ENCODE measurements around the gene CRISPLD2. TPM values are rescaled to one million over a fixed set of nuclear protein-coding genes. Genes with fewer than 3 reads are reported as not detected.
A peak's percentile ranks its signal among the peaks of the same experiment; 100 is the strongest.

The CRISPLD2 gene
- total and polyA plus RNA-seq, 9 of the 15 experiments (the other 6 are each of a cell fraction or from before 2014, with no cell fraction given): 0.03 to 0.24 (median 0.04) TPM; not detected in 4

- TF ChIP-seq ZNF609 (CRISPR knock-in tag; IDR thresholded peaks at IDR 0.05; ENCODE audit: borderline replicate concordance) (0 out of 2 replicates have a peak, but pooled peaks have one; percentile 14), C11orf30 (IDR thresholded peaks at IDR 0.05; ENCODE audit: low read depth) (no peak), HMBOX1 (IDR thresholded peaks at IDR 0.05) (no peak), CTBP1 (IDR thresholded peaks at IDR 0.05; ENCODE audit: borderline replicate concordance) (no peak), DACH1 (IDR thresholded peaks at IDR 0.05; ENCODE audit: partially characterized antibody) (no peak), KHSRP (IDR thresholded peaks at IDR 0.05) (no peak), HSF4 (CRISPR knock-in tag; IDR thresholded peaks at IDR 0.05; ENCODE audit: borderline replicate concordance) (no peak), SP2 (IDR thresholded peaks at IDR 0.05; ENCODE audit: extremely low read depth, low read depth, low read length, poor library complexity, severe bottlenecking) (no peak), ZNF133 (CRISPR knock-in tag; IDR thresholded peaks at IDR 0.05) (no peak), PCBP2 (IDR thresholded peaks at IDR 0.05; ENCODE audit: low read depth, low read length, poor library complexity, severe bottlenecking) (no peak), ZNF384 (IDR thresholded peaks at IDR 0.05; ENCODE audit: low read depth, low read length) (no peak), SMARCA5 (IDR thresholded peaks at IDR 0.05) (peak; percentile 87), SAFB (IDR thresholded peaks at IDR 0.05; ENCODE audit: borderline replicate concordance, low read depth, low read length) (no peak), CEBPZ (IDR thresholded peaks at IDR 0.05; ENCODE audit: borderline replicate concordance, low read depth, low read length) (peak; percentile 56; the same call in 1 of the 2 replicates), ZNF165 (CRISPR knock-in tag; IDR thresholded peaks at IDR 0.05; ENCODE audit: borderline replicate concordance) (no peak), PKNOX1 (IDR thresholded peaks at IDR 0.05) (no peak), RBM17 (IDR thresholded peaks at IDR 0.05; ENCODE audit: borderline replicate concordance, low read depth, low read length) (no peak), ZNF77 (CRISPR knock-in tag; IDR thresholded peaks at IDR 0.05) (no peak), KDM1A (IDR thresholded peaks at IDR 0.05) (peak; percentile 64 to 88; a peak in 3 of 4 replicates), ZNF778 (CRISPR knock-in tag; IDR thresholded peaks at IDR 0.05) (no peak), STAG1 (CRISPR knock-in tag; IDR thresholded peaks at IDR 0.05; ENCODE audit: borderline replicate concordance) (no peak)
Observed at GRCh38 chr16:84931107-84931494, 111.3 kb downstream of the CRISPLD2 start (continued).
